Vagina (tissue), 2 donors: ENCODE results near the gene CDH6.

Experiments used
- CTCF ChIP-seq, 3 experiments: fragments of 450-650 bp in 2 of 3; fragments of 200-600 bp in 1 of 3; sonication (generic) in 1 of 3; IDR thresholded peaks; one replicate each; pipeline ENCODE4 v1.5.1; 2017 to 2019; ENCODE audit warnings: antibody characterized with exemption in 3 of 3, mild to moderate bottlenecking in 2 of 3, moderate library complexity in 2 of 3
- POLR2A ChIP-seq, 2 donors: fragments of 450-650 bp; IDR thresholded peaks; one replicate each; pipeline ENCODE4 v1.6.1; 2017; ENCODE audit warnings: antibody characterized with exemption in 2 of 2, mild to moderate bottlenecking in 2 of 2, moderate library complexity in 2 of 2

- TF ChIP-seq CTCF (IDR thresholded peaks at IDR 0.05): peak in 1 of 3 experiments; percentile 49
- TF ChIP-seq POLR2A (IDR thresholded peaks at IDR 0.05): no peak
Observed at GRCh38 chr5:31232273-31232888, 38.9 kb downstream of the CDH6 start.
